Activated naive CD4-positive, alpha-beta T cell treated with Interleukin-2 at 50 U/mL for 16 hours (primary cell): ENCODE results near the gene CDA.
A peak's percentile ranks its signal among the peaks of the same experiment; 100 is the strongest.

Source experiments
- DNase-seq: peaks from one replicate; pipeline ENCODE4 v3.0.0-alpha.2; 2020

The CDA gene

DNA sequence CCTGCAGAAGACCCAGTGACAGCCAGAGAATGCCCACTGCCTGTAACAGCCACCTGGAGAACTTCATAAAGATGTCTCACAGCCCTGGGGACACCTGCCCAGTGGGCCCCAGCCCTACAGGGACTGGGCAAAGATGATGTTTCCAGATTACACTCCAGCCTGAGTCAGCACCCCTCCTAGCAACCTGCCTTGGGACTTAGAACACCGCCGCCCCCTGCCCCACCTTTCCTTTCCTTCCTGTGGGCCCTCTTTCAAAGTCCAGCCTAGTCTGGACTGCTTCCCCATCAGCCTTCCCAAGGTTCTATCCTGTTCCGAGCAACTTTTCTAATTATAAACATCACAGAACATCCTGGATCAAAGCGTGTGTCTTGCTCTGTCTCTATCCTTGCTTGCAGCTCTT lies 29.7 kb downstream of the CDA start:
- no peak for DNase-seq

GRCh38 chr1:20619999-20620398 lies 31.1 kb downstream of the CDA start:
- DNase-seq = no peak

DNA sequence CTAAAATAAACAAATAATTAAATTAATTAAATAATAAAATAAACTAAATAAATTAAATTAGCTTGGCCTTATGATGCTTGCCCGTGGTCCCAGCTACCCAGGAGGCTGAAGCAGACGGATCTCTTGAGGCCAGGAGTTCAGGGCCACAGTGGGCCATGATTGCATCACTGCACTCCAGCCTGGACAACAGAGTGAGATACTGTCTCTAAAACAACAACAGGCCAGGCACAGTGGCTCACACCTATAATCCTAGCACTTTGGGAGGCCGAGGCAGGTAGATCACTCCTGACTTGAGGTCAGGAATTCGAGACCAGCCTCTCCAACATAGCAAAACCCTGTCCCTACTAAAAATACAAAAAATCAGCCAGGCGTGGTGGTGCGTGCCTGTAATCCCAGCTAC lies 32.1 kb downstream of the CDA start:
- no peak for DNase-seq

GRCh38 chr1:20624709-20625108 lies 35.8 kb downstream of the CDA start:
- no peak for DNase-seq

DNA sequence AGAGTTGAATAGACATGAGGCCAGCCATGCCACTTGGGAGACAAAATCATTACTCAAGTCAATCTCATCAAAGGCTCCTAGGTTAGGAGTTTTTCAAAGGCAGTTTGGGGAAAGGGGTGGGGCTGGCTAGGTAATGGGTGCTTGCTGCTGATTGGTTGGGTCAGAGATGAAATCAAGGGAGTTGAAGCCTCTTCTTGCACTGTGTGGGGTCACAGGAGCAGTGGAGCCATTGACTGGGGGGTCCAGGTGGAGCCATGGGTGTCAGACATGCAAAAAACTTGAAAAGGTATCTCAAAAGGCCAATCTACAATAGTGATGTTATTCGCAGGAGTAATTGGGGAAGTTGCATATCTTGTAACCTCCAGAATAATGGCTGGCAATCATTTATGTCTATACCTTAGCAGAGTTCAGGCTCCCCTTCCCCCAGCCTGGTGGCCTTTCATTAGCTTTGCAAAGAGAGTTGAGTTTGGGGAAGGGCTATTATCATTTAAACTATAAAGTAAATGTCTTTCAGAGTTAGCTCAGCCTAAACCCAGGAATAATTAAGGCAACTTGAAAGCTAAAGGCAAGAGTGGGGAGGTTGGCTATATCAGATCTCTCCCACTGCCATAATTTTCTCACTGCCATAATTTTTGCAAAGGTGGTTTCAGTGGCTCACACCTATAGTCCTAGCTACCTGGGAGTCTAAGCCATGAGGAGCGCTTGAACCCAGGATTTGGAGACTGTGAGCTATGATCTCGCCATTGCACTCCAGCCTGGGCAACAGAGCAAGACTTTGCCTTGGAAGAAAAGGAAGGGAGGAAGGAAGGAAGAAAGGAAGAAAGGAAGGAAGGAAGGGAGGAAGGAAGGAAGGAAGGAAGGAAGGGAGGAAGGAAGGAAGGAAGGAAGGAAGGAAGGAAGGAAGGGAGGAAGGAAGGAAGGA lies 36.5 kb downstream of the CDA start:
- no peak for DNase-seq

DNA sequence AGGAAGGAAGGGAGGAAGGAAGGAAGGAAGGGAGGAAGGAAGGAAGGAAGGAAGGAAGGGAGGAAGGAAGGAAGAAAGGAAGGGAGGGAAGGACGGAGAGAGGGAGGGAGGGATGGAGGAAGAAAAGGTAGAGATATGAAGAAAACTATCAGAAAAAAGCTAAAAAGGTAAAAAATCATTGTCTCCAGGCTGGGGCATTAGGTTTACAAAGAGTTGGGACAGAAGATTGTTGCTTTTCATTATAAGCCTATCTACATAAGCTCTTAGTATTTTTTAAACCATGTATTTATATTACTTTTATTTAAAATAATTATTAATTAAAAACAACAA lies 37.2 kb downstream of the CDA start:
- no peak for DNase-seq

DNA sequence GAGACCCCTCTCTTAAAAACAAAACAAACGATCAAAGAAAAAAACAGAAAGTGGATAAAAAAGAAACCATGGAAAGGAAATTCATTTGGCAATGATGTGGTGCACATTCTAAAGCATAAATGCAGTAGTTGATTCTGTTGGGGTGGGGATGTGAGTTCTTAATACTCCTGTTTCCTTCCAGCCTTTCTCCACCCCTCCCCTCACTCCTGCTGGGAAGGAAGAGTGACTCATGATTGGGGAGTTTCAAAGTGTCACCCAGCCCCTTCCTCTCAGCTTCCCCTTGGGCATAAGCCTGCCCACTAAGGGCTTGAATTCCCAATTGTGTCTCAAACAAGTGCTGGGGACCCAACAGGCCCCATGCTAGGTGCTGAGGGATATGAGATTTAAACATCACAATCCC lies 37.6 kb downstream of the CDA start:
- no peak for DNase-seq

GRCh38 chr1:20630729-20631128 lies 41.8 kb downstream of the CDA start:
- DNase-seq = no peak

DNA sequence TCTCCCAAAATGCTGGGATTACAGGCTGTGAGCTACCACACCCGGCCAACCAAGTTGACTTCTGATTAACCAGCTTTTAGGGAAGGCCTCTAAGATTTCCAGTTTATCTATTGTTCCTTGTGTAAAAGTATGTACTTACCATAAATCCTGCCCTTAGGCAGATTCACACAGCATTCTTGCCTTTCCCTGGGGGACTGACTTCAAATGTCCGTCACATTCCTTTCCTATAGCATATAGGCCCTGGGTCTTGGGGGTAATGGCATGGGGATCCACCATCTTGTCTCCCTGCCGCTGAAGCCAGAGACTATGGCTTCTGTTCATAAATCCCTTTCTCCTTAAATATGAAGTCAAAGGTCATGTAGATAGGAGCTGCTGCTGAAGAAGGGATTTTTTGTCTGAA lies 43.5 kb downstream of the CDA start:
- no peak for DNase-seq

GRCh38 chr1:20633190-20634064 lies 44.5 kb downstream of the CDA start, which contains the start of gene PINK1:
Gene PINK1, plus strand, starts transcription at chr1:20633458. Its CDS starts 91 bp downstream, at chr1:20633549.
- DNase-seq = peak; percentile 87

DNA sequence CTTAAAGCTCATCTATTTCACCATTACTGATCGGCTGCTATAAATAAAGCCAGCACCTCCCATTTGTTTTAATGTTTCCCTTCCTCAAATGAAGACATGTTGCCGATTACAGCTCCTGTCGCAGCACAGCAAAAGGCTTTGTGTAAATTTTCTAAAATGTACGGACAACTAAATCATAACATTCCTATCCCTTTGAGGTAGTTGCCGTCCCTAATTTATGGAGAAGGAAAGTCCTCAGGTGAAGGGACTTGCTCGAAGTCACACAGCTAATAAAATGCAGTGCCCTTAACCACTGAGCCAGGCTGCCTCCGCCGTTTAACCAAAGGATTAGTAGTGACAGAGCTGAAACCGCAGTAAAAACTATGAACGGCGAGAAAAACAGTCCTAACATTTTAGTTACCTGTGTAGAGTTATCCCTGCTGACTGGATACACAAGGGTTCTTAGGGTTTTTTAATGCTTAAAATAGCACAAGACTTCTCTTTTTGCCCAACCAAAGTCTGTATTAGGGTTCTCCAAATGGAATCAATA lies 45.2 kb downstream of the CDA start:
- DNase-seq = peak; percentile 21

- DNase-seq = no peak
Measured at GRCh38 chr1:20634594-20635084, 45.7 kb downstream of the CDA start.

- no peak for DNase-seq
Measured at GRCh38 chr1:20636785-20637347, 48.0 kb downstream of the CDA start.

DNA sequence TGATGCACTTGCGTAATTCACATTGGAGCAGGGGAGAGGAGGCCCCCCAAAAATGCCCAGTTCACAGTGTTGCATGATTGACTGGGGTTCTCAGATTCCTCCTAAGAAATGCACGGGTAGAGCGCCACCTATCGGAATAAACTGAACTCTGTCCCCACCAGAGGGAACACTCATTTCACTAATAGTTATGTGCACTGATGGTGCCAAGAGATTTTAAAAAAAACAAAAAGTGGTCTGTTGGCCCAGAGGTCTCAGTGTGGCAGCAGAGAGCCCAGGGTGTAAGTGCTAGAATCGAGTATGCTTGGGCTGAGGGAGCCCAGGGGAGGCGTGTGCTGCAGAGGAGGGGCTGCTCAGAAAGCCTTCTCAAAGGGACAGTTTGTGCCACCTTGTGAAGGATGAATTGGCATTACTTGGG lies 51.3 kb downstream of the CDA start:
- DNase-seq = peak; percentile 60

- DNase-seq = no peak
Measured at GRCh38 chr1:20641975-20642374, 53.1 kb downstream of the CDA start.

DNA sequence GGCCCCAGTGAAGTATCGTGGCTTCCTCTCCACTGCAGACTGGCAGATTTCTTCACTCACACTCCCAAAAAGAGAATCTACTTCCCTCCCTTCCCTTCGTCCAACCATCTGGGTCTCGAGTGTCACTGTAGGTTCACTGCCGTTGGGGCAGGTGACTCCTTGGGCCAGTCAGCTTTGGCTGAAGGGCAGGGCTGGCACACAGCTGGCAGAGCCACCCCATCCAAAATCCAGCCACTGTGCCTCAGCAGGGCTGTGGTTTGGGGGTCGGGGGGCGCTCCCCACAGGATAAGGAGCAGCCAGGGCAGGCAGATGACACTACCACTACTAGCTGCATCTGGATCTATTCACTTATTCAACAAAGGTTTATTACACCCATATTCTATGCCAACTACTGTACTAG lies 54.2 kb downstream of the CDA start:
- DNase-seq = no peak

GRCh38 chr1:20644416-20644815 lies 55.5 kb downstream of the CDA start:
- no peak for DNase-seq

- no peak for DNase-seq
Measured at GRCh38 chr1:20645414-20645813, 56.5 kb downstream of the CDA start.

GRCh38 chr1:20648438-20648837 lies 59.5 kb downstream of the CDA start:
- no peak for DNase-seq

DNA sequence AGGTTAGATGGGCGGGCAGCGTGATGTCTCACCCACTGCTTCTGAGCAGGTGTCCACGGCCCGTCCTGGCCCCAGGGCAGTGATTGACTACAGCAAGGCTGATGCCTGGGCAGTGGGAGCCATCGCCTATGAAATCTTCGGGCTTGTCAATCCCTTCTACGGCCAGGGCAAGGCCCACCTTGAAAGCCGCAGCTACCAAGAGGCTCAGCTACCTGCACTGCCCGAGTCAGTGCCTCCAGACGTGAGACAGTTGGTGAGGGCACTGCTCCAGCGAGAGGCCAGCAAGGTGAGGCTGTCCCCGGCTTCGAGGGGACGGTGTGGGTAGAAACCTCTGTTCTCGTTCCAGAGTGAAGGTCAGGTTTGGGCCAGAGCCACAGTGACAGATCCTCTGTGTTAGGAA lies 60.0 kb downstream of the CDA start:
- no peak for DNase-seq

DNA sequence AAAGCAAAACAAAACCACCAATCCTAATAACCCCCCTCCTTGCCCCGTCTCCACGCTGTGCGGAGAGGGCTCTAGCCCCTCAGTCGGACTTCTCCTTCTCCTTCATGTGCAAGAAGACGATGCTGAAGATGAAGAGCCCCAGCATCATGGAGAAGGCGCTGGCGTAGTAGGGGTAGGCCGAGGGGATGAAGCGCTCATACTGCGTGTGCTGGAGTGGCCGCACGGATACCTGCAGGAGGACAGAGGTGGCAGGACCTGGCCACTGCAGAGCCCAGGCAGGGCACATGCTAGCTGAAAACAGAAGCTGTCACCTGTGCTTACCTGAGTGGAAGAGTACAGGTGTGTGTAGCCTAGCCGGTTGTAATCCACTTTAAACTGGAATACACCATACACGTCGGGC lies 63.4 kb downstream of the CDA start:
- no peak for DNase-seq

GRCh38 chr1:20654104-20654690 lies 65.3 kb downstream of the CDA start:
- DNase-seq = no peak

GRCh38 chr1:20657024-20657423 lies 68.1 kb downstream of the CDA start:
- no peak for DNase-seq
